ENCODE results near the gene C1QTNF12.
"Not testable (repeated sequence)": the region's sequence is repeated elsewhere in the genome, so short reads cannot be mapped to it uniquely, and the experiment has no call there.

C1QTNF12 gene

DNA sequence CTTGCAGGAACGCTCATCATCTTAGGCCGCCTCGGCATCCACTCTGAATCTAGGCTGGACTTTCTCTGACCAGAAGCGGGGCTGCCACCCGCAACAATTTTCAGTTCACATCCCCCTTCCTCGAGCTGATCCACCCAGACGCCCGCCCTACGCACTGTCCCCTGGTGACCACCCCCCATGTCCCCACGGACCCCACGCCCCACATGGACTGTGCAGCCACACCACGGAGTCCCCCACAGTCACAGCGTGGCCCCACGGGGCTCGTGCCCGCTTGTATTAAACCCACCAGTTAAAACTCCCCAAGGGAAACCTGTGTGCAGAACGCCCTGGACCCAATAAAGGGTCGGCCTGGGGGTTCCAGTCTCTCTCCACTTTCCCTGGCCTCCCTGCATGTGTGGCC lies 13.0 kb upstream of the C1QTNF12 start:
- no peak for DNase-seq (ENCODE audit: low read depth in 3 of 3)

DNA sequence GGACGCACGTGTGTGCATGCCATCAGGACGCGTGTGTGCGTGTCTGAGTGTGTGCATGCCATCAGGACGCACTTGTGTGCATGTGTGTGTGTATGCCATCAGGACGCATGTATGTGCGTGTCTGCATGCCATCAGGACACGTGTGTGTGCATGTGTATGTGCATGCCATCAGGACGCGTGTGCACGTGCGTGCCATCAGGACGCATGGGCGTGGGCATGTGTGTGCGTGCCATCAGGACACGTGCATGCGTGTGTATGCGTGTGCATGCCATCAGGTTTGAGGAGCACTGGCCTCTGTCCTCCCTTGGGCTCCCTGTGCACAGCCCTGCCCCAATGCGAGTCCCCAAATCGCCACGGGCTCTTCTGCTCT lies 12.6 kb upstream of the C1QTNF12 start:
- no peak for DNase-seq (ENCODE audit: low read depth in 3 of 3)

DNA sequence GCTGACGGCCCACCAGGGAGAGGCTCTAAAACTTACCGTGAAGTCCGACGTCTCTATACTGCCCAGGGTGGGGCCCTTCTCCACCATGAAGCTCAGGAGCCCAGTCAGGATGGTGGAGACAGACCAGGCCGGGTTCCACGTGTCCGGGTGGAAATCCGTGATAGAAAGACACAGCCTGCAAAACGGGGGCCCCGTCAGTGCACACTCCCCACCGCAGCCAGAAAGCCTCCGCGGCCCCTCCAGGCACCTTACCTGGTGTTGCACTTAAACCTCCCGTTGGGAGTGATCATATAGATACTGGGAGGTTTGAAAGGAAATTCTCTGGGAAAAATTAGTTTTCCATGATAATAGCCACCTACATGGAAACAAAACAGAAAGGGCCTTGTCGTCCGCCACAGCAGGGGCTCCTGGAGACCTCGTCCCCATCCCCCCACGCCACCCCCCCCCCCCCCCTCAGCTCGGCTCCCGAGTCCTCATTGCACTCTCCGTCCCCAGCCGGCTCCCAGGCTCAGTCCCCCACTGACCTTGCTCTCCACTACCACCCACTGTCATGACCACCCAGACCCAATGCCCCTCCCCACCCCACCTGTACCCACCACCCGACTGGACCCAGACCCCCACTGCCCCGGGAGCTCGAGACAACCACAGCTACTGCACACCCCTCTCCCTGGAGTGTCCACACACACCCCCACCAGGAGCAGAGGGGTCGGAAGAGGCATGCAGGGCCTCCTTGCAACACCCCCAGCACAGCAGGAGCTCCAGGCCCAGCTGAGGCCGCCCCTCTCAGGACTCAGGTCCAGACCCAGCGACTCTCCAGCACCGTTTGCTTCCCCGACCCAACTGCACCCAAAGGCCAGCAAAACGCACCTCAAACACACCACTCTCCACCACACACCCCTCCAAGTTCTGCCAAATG lies 10.7 kb upstream of the C1QTNF12 start:
- DNase-seq (ENCODE audit: low read depth in 3 of 3), result no peak

DNA sequence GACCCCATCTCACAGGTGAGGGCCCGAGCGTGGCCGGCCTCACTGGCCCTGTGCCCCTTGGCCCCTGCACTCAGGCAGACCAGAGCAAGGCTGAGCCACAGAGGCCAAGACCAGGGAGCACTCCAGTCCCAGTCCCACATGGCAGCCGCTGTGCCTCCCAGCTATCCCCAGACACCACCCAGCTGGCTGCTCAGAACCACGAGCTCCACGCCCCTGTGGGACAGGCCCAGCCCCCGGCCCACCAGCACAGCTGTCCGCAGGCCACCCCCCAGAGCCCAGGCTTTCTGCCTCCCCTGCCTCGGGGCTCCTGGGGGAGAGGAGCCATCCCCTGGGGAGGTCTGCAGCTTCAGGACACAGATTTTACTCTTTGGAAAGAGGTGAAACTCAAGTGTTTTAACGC lies 9.1 kb upstream of the C1QTNF12 start:
- DNase-seq (ENCODE audit: low read depth in 3 of 3), result no peak

DNA sequence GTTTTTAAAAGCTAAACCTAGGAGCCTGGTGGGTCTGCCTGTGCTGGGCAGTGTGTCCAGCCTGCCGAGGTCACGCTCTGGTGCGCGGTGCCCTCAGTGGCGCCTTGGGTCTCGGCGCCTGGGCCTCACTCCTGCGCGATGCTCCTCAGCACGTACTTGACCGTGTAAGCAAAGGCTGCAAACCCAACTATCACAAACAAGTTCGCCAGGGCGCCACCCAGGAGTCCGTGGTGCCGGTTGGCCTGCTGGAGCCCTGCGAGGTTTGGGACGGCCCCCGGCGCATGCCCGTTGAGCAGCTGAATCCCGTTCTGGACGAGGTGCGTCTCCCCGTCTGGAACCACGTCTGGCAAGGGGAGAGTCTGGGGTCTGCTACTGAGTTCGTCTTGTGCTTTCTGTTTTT lies 8.6 kb upstream of the C1QTNF12 start:
- no peak for DNase-seq (ENCODE audit: low read depth in 3 of 3)

DNA sequence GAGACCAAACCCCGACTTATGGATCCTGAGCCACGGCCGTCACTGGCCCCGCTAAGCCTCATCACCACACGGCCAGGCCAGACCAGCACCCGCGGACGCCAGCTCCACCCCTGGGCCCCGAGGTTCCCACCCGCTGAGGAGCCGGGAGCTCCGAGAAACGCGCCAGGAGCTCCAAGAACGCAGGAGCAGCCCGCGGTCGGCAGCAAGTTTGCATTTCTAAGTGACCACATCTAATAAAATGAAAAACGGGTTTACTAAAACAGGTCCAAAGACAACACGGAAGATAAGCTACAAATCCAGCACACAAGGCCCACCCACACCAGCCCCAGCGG lies 8.1 kb upstream of the C1QTNF12 start:
- DNase-seq (ENCODE audit: low read depth in 3 of 3), result no peak

DNA sequence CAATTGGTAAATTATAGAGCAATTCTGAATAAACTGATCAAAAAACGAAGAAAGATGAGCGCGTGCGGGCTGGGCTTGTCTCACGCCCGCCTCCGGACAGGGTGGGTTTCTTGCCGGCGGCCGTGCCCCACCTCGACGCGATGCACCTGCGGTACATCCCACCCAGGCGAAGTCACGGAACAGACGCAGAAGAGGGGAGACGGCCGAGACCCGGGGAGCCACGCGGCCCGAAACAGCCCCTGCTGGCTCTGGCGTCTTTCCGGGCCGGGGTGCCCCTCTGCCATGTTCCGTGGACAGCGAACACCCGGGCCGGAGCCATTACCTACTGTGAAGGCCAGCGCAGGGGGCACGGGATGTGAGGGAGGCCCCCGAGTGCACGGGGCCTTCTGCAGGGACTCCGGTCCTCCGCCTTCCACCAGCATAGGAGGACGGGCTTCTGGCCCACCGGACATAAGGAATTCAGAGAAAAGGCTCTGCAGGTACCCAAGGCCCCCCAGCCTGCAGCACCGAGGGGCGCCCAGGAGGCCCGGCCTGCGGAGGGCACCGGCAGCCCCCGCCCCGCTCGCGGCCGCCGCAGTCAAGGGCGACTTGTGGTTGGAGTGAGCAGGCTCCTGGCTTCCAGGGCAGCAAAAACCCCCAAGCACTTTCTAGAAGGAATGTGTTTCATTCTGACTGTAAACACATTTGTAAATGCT lies 7.6 kb upstream of the C1QTNF12 start:
- DNase-seq (ENCODE audit: low read depth in 3 of 3), result no peak

DNA sequence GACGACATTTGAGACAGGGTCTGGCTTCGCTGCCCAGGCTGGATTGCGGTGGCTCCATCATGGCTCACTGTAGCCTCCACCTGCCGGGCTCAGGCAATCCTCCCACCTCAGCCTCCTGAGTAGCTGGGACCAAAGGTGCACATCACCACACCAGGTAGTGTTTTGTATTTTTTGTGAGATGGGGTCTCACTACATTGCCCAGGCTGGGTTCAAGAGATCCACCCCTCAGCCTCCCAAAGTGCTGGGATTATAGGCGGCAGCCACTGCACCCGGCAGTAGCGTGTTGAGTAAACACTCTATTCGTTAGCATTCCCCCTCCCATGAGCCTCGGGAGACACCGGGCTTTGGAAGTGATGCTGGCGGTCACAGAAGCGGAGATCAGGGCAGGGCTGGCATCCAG lies 6.8 kb upstream of the C1QTNF12 start:
- no peak for DNase-seq (ENCODE audit: low read depth in 3 of 3)

DNA sequence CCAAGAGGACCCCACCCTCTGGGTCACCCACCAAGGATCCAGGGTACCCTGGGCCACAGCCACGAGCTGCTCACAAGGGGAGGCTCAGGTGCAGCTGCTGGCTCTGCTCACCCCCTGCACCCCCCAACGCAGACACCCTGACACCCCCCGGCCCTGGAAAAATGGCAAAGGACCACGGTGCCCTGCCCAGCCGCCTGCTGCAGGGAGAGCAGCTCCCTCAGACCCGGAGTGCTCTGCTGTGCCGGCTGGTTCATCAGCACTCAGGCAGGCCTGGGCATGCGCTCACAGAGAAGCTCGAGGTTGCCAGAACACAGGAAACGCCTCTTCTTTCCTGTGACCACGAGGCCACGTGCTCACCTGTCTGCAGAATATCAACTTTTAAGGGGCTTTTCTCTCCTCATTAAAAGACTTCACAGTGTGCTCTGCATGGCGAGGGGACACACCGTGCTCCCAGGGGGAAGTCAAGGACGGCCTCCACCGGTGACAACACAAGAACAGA lies 4.3 kb upstream of the C1QTNF12 start:
- DNase-seq (ENCODE audit: low read depth in 3 of 3), result peak; percentile 22 to 60 (median 36)

DNA sequence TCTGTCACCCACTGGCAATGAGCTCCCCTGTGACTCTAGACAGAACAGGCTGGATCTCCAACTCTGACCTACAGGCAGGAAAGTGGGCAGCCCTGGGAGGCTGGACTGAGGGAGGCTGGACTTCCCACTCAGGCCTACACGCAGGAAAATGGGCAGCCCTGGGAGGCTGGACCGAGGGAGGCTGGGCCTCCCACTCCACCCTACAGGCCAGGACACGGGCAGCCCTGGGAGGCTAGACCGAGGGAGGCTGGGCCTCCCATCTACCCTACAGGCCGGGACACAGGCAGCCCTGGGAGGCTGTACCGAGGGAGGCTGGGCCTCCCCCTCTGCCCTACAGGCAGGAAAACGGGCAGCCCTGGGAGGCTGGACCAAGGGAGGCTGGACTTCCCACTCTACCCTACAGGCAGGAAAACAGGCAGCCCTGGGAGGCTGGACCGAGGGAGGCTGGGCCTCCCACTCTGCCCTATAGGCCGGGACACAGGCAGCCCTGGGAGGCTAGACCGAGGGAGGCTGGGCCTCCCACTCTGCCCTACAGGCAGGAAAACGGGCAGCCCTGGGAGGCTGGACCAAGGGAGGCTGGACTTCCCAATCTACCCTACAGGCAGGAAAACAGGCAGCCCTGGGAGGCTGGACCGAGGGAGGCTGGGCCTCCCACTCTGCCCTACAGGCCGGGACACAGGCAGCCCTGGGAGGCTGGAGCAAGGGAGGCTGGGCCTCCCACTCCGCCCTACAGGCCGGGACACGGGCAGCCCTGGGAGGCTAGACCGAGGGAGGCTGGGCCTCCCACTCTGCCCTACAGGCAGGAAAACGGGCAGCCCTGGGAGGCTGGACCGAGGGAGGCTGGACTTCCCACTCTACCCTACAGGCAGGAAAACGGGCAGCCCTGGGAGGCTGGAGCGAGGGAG lies 1.7 kb upstream of the C1QTNF12 start:
- not testable (repeated sequence) for DNase-seq (ENCODE audit: low read depth in 3 of 3)

DNA sequence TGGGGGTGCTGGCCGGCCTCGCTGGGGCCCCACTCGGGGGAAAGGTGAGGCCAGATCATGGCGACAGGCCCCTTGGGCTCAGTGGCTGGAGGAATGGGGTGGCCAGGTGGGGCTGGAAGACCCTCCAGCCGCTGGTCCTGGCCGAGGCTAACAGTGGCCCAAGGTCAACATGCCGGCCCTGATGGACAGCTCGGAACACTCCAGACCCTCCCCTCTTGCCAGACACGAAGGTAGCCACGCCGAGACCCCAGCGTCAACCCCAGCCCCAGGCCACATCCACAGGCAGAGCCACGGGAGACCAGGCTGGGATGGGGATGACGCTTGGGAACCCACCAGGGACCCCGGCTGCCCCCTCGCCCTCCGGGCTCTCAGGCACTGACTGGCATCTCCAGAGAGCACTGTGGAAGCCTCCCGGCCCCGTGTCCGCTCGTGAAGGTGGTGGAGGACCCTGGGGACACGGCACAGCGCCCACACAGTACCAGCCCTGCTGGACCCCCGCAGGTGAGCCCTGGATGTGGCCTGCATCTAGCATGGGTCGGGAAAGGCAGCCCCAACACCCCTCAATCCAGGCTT lies 905 bp upstream of the C1QTNF12 start:
- no peak for DNase-seq (ENCODE audit: low read depth in 3 of 3)

DNA sequence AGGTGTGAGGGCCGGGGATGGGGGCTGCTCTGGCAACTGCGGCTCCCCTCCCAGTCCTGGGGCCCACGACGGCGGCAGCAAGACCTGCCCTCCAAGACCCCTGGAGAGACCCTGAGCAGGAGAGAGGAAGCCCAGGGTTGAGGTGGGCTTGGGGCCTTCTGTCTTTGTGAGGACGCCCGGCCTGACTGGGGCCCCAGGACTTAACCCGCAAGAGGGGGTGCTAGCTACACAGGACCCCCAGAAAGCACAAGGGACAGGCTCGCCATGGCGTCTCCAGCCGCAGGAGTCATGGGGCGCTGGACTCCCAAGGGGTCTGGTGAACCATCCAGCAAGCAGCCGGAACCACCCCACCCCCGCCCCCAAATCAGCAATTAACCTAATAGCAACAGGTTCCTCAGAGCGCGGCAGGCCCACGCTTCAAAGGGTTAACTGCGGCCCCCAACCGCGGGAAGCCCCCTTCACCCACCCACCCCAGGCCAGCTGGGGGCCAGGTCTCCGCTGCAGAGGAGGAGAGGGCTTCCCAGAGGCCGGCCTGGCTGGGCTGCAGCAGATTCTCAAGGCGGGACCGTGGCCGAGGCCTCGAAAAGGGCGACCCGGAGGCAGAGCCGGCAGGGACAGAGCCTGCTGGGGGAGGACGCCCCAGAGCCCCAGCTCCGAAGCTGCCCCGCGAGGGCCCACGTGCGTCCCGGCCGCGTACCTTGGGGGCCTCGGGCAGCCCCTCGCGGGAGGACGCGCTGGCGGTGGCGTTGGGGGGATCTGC lies 525 bp downstream of the C1QTNF12 start:
- no peak for DNase-seq (ENCODE audit: low read depth in 3 of 3)

DNA sequence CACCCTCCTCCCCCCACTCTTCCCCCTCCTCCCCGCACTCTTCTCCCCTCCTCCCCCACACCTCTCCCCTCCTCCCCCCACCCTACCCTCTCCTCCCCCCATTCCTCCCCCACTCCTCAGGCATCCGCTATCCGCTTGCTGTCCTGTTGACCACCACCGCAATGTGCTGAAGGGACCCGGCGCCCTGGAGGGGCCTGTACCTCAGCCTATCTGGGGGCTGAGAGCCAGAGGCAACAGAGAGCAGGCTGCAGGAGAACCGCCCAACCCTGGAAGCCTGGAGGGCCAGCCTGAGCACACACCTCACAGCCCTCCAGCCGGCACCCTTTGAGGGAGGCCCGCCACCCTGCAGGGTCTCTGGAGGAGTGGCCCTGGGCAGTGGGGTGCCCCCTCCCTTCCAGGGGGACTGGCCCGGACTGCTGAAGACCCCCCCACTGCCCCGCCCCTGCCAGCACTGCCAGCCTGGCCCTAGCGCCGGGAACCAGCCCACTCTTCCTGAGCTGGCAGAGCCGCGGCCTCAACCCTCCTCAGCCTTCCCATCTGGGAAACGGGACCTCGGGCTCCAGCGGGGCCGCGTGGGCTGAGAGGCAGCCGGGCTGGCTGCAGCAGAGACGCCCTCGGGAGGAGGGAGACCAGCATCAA lies 1.2 kb downstream of the C1QTNF12 start:
- DNase-seq (ENCODE audit: low read depth in 3 of 3), result no peak

DNA sequence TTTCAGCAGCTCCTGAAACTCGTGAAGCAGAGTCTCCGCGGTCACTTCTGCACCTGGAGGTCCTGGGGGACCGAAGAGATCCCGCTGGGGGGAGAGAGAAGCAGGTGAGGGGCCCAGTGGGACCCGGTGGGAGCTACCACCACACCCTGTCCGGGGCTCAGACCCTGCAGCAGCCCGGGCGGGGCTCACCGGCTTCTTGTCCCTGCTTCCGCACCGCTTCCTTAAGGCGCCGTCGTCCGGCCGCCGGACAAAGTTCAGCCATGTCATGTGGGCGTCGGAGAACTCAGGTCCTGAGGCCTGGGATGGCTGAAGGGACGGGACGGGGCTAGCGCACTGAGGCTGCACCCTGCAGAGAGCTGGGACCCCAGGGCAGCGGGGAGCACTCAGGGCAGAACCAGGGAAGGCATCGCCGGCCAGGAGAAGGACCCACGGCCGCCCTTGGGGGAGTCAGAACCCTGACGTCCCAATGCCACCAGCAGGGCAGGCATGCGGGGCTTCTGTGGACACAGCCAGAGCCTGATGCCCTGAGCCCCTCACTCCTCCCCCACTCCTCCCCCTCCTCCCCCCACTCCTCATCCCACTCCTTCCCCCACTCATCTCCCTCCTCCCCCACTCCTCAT lies 2.2 kb downstream of the C1QTNF12 start:
- no peak for DNase-seq (ENCODE audit: low read depth in 3 of 3)

DNA sequence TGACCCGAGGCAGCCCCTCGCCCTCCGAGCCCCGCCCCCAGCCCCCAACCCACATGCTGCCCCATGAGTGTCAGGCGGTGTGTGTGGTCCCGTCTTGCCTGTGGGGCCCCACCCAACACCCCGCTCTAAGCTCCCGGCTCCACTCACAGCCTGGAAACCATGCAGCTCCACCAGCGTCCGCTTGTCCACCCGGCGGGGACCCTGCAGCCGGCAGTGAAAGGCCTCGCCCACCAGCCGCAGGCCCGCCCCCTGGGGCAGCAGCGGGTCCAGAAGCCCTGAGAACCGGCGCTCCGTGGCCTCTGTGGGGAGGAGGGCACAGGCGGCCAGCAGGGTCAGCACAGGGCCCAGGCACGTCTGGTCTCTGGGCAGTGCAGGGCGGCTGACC lies 2.7 kb downstream of the C1QTNF12 start:
- DNase-seq (ENCODE audit: low read depth in 3 of 3), result no peak

DNA sequence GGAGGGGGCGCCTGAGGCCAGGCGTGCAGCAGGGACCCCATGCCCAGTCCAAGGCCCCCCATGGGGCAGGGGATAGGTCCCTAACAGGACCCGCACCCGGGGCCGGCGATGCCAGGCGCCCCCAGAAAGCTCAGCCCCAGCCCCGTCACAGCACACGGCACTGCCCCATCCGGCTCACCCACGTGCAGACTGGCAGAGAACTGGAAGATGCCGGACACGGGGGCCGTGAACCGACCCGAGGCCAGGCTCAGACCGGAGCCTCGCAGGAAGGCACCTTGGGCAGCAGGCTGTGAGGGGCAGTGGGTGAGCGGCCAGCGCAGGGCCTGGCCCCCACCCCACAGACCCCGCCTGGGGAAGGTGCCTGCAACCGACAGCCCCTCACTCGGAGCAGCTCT lies 3.3 kb downstream of the C1QTNF12 start:
- DNase-seq (ENCODE audit: low read depth in 3 of 3), result no peak

DNA sequence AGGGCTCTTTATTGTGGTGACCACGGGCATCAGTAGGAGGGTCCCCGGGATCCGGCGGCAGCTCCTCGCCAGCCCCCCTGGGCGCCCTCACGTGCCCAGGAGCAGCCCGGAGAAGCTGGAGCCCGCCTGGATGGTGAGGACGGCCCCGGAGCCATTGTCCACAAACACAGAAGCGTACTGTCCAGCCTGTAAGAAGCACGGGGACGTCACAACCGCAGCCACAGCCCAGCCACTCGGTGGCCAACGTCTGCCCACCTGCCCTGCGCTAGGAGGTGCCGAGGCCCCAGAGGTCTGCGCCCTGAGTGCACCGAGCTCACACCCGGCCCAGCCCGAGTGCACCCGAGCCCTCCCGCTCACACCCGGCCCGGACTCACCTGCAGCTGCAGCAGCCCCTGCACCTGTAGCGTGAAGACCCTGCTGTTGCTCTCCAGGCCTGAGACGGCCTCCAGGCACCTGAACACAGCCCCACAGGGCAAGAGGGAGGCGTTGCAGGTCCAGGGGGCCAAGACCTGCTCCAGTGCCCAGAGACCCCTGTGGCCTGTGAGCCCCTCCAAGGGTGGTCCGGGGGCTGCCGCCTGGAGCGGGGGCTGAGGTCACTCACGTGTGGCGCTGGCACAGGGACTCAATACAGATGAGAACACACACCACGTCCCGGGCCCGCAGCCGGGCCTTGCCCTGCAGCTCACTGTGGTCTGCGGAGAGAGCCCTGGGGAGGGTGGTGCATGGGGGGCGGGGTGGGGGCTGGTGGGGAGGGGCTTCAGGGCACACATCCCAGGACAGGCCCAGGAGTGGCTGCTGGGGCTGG lies 3.9 kb downstream of the C1QTNF12 start:
- no peak for DNase-seq (ENCODE audit: low read depth in 3 of 3)

DNA sequence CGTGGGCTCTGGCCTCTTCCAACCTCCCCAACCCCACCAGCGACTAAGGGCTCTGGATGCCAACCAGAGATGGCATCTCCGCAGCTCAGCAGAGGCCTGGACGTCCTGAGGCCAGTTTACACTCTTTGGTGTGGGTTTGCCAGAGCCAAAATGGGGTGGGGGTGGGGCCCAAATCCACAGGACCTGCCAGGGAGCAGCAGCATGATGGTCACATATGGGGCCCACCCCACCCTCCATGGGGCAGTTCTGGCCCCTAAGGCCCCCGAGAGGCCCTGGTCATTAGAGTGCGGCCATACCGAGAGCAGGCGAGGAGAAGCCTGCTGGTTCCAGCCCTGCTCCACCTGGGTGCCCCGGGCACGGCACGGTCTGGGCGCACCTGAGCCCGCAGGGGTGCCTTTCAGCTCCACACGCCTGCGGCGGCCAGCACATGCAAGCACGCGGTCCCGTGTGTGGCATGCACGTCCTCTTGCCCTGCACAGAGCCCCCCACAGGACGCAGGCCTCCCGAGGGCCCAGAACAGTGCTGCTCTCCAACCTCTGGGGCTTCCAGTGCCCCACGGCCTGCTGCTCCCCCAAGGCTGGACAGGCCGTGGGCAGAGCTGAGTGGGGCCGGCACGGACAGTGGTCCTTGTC lies 4.8 kb downstream of the C1QTNF12 start:
- DNase-seq (ENCODE audit: low read depth in 3 of 3), result no peak
